ENCODE measurements around the gene HSDL1.

Gene HSDL1

DNA sequence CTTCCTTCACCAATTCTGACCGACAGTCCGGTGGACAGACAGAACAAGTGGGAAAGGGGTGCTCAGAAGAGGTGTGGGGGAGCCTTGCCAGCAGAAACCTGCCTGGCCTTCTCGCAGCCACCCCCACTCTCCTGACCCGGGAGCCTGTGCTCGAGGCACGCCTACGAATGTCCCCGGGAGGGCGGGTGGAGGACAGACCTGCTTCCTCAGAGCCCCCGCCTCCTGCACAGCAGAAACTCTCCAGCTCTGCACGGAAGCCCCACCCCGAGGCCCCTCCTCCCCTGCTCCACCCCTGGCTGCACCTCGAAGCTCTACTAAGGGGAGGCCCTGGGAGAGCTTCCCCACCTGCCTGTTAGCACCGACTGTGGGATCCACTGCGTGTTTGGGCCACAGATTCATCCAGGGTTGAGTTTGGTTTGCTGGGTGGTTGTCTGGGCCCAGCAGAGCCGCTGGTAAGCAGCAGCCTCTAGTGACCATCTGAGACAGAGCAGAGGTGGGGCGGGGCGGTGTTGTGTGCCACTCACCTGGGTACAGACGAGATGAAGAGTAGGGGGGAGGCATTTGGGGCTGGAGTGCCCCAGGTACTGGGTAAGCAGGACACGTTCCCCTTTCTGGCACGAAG lies 35.7 kb upstream of the HSDL1 start:
- no peak for FAIRE-seq
- TF ChIP-seq, protein P1, sequence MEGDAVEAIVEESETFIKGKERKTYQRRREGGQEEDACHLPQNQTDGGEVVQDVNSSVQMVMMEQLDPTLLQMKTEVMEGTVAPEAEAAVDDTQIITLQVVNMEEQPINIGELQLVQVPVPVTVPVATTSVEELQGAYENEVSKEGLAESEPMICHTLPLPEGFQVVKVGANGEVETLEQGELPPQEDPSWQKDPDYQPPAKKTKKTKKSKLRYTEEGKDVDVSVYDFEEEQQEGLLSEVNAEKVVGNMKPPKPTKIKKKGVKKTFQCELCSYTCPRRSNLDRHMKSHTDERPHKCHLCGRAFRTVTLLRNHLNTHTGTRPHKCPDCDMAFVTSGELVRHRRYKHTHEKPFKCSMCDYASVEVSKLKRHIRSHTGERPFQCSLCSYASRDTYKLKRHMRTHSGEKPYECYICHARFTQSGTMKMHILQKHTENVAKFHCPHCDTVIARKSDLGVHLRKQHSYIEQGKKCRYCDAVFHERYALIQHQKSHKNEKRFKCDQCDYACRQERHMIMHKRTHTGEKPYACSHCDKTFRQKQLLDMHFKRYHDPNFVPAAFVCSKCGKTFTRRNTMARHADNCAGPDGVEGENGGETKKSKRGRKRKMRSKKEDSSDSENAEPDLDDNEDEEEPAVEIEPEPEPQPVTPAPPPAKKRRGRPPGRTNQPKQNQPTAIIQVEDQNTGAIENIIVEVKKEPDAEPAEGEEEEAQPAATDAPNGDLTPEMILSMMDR (IDR thresholded peaks at IDR 0.05; ENCODE audit: insufficient read depth, missing control alignments): no peak
- DNase-seq (ENCODE audit: insufficient read length, low spot score): no peak

DNA sequence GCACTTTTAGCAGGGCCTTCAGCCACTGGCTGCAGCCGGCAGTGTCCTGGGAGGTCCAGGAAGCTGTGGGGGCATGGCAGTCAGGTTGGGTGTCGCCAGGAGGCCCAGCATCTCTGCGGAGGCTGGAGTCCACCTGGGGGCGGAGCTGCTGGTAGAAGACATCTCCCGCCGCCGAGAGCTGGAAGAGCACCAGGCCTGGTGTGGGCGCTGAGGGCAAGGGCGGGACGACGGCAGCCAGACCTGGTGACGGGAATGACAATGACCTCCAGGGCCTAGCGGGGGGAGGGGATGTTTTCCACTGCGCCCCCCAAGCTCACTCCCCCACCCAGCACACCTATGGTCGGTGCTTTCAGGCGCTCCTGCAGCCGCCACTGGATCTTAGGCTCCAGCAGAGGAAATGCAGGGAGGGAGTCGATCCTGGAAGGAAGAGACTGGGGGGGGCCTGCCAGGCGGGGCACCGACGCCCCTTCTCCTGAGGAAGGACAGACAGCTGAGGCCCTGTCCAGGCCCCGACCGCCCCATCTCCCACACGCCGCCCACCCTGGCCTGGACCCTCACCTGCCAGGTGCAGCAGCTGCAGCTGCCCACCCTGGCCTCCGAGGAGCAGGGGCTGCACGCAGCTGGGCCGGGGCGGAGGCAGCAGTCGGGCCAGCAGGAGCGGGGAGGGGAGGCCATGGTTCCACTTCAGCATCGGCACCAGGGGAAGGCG lies 34.8 kb upstream of the HSDL1 start:
- DNase-seq (ENCODE audit: insufficient read length, low spot score): no peak
- no peak for FAIRE-seq
- TF ChIP-seq, protein P1 (IDR thresholded peaks at IDR 0.05; ENCODE audit: insufficient read depth, missing control alignments): no peak

DNA sequence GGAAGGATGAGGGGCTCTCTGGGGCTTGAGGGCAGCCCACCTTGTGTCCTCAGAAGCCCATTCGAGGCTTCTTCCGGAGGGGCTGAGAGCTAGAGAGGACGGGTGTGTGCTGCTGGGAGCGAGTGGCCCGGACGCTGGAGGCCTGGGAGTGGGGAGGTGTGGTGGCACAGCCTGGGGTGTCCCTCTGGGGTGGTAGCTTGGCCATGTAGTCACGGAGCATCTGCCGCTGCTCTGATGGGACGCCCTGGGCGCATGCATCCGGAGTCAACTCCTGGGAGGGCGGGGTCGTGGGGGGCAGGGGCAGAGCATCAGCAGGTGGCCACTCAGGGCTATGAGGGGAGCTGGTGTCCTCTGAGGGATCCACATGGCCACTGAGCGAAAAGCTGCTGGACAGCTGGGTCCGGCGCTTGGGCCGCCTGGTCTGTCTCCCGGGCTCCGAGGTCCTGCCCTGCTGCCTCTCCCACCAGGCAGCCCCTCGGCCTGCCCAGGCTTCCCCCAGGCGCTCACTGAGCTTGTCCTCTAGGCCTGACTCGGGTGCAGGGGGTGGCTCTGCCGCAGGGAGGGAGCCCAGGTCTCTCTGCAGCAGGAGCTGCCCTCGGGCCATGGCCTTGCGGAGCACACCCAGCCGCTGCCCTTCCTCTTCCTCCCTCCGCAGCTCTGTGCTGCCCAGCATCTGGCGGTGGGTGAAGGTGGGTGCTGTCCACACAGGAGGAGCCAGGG lies 34.1 kb upstream of the HSDL1 start:
- FAIRE-seq: no peak
- DNase-seq (ENCODE audit: insufficient read length, low spot score): no peak
- TF ChIP-seq, protein P1 (IDR thresholded peaks at IDR 0.05; ENCODE audit: insufficient read depth, missing control alignments): no peak

DNA sequence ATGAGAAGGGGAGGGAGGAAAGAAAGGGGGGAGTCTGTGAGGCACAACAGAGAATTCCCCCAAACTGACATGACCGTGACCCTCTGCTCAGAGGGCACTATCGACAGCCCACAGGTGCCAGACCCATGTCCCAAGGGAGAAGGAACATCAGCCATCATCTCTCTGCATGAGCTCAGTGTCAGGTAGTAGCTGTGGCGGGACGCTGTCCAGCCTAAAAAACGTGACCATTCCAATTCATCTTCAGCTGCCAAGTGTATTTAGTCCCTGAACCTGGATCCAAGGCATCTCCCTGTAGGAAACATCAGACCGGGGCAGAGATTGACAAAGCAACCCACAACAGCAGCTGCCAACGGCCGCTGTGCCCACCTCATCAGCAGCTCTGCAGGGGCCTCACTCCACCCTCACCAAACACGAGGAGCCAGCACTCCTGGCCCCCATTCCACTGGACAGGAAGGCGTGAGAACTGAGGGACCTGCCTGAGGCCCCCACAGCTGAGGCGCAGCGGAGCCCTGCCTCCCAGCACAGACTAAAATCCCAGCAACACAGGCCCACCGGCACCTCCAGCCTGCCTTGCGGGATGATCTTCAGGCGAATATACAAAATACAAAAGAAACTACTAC lies 33.3 kb upstream of the HSDL1 start:
- no peak for FAIRE-seq

DNA sequence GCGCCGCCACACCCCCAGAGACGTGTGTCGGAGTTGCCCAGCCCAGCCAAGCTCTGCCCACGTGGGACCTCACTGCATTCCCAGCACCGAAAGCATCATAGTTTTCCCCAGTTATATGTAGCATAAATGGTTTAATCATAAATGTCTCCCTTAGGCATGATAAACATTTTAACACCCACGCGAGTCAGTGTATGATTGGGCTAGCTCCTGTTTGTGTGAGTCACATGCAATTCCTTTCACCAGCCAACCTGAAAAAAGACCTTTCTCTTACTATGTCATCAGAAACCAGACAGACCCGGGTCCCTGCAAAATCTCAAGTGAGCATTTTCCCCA lies 32.7 kb upstream of the HSDL1 start:
- FAIRE-seq (no peak), DNase-seq (ENCODE audit: insufficient read length, low spot score) (no peak)
- TF ChIP-seq, protein P1 (IDR thresholded peaks at IDR 0.05; ENCODE audit: insufficient read depth, missing control alignments): no peak

More for the DNA sequence above, 33.3 kb upstream of the HSDL1 start:
- DNase-seq (ENCODE audit: insufficient read length, low spot score): no peak
- TF ChIP-seq, protein P1 (IDR thresholded peaks at IDR 0.05; ENCODE audit: insufficient read depth, missing control alignments): no peak

DNA sequence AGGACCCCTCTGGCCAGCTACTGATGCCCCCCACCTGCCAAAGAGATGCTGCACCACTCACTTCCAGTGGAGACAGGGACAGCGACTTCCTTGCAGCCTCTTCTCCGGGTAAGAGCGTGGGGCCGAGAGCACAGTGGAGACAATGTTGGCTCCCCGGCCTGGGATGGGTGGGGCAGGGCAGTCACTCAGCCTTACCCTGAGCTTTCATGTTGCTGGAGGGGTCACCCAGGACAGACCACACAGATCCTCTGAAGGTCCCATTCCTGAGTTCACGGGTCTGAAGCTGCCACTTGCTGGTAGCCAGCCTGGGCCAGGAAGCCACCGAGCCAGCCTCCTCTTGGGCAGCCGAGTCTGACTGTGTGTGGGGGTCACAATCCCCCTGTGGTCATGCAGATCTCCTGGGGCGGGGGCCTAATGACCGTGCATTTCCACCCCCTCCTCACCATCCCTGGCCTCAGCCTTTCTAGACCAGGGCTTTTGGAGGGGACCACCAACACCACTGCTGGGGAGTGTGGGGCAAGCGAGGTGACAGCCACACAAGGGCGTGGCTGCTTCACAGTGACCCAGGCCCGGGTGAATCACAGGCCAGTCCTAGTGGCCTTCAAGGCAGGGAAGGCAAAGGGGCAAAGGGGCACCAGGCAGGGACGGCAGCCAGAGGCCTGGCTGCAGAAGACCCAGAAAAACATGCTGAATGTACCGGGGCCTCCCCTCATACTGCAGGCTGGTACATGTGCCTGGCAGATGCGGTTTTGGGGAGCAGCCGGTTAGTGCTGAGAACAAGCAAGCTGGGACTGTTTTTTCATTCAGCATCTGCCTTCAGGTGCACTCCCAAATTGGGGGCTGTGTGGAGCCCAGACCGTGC lies 31.4 kb upstream of the HSDL1 start:
- no peak for DNase-seq (ENCODE audit: insufficient read length, low spot score)
- FAIRE-seq: no peak
- TF ChIP-seq, protein P1 (IDR thresholded peaks at IDR 0.05; ENCODE audit: insufficient read depth, missing control alignments): no peak

Measured in D721Med (cell line).